ENCODE results near the gene NCK1. TPM values are rescaled to one million over a fixed set of nuclear protein-coding genes. Genes with fewer than 3 reads are reported as not detected.
"Not testable (repeated sequence)": the region's sequence is repeated elsewhere in the genome, so short reads cannot be mapped to it uniquely, and the experiment has no call there.

The NCK1 gene
- polyA plus RNA-seq, 12 donors = 21.4 to 52.5 (median 33.7) TPM; not detected in 1

- DNase-seq = no peak
Measured at GRCh38 chr3:136982520-136983138, 120.6 kb downstream of the NCK1 start.

- no peak for DNase-seq
Measured at GRCh38 chr3:136984837-136985236, 122.8 kb downstream of the NCK1 start.

- not testable (repeated sequence) for DNase-seq
Measured at GRCh38 chr3:136987398-136987980, 125.5 kb downstream of the NCK1 start.

- DNase-seq = no peak
Measured at GRCh38 chr3:136988651-136989050, 126.6 kb downstream of the NCK1 start.

GRCh38 chr3:136989781-136990524 is 127.9 kb downstream of the NCK1 start:
- no peak for DNase-seq

GRCh38 chr3:136990826-136991225 is 128.8 kb downstream of the NCK1 start:
- DNase-seq = no peak

- no peak for DNase-seq
Measured at GRCh38 chr3:136992115-136992514, 130.1 kb downstream of the NCK1 start.

- no peak for DNase-seq
Measured at GRCh38 chr3:136994772-136995516, 132.9 kb downstream of the NCK1 start.

GRCh38 chr3:136995652-136996051 is 133.6 kb downstream of the NCK1 start:
- no peak for DNase-seq

Other genes starting within 250 kb of the NCK1 start
- 10 to 100 TPM in 11 of 12 donors, not detected in 1; 28.7 to 42.8 (median 38.2) TPM for gene STAG1, start 109.8 kb upstream of the NCK1 start, polyA plus RNA-seq (ENCODE audit: insufficient read length in 12 of 12)
- gene SLC35G2, start 43.1 kb upstream of the NCK1 start, polyA plus RNA-seq (ENCODE audit: insufficient read length in 12 of 12) = 1 to 10 TPM in 10 of 12 donors, not detected in 2; 1.4 to 3.4 (median 2.3) TPM
- gene IL20RB, start 95.8 kb downstream of the NCK1 start, polyA plus RNA-seq (ENCODE audit: insufficient read length in 12 of 12) = 1 to 10 TPM in 5 of 12 donors, under 1 TPM in 5, not detected in 2; 0.70 to 1.3 (median 0.96) TPM

All from muscle of arm (tissue), 12 donors.